NCI-H1930 (cell line): ENCODE measurements around the gene NSRP1.
"Not testable (repeated sequence)": the region's sequence is repeated elsewhere in the genome, so short reads cannot be mapped to it uniquely, and the experiment has no call there.

Source experiments
- DNase-seq, 2 experiments: peaks; one replicate each; lab custom pipeline; 2025; lab: John Stamatoyannopoulos, UW

NSRP1 gene

GRCh38 chr17:30118635-30119034 is 2.0 kb downstream of the NSRP1 start:
- DNase-seq: not testable (repeated sequence)

GRCh38 chr17:30124273-30124796 is 7.7 kb downstream of the NSRP1 start:
- DNase-seq: no peak

- DNase-seq: no peak
Observed at GRCh38 chr17:30130121-30130520, 13.5 kb downstream of the NSRP1 start.

- DNase-seq: no peak
Observed at GRCh38 chr17:30132615-30133014, 16.0 kb downstream of the NSRP1 start.

- DNase-seq: no peak
Observed at GRCh38 chr17:30133197-30133596, 16.6 kb downstream of the NSRP1 start.

- no peak for DNase-seq
Observed at GRCh38 chr17:30134551-30134950, 17.9 kb downstream of the NSRP1 start.

GRCh38 chr17:30137158-30137557 is 20.5 kb downstream of the NSRP1 start:
- DNase-seq: no peak

- DNase-seq: not testable (repeated sequence)
Observed at GRCh38 chr17:30147860-30148259, 31.2 kb downstream of the NSRP1 start.

GRCh38 chr17:30148376-30148775 is 31.8 kb downstream of the NSRP1 start:
- no peak for DNase-seq

- no peak for DNase-seq
Observed at GRCh38 chr17:30151471-30151870, 34.9 kb downstream of the NSRP1 start.

GRCh38 chr17:30153463-30153862 is 36.8 kb downstream of the NSRP1 start:
- no peak for DNase-seq

GRCh38 chr17:30155389-30155788 is 38.8 kb downstream of the NSRP1 start:
- DNase-seq: no peak

GRCh38 chr17:30158896-30159625 is 42.4 kb downstream of the NSRP1 start:
- no peak for DNase-seq

- DNase-seq: peak; percentile 26 to 46
Observed at GRCh38 chr17:30160419-30161172, 44.0 kb downstream of the NSRP1 start.

- DNase-seq: no peak
Observed at GRCh38 chr17:30161601-30162000, 45.0 kb downstream of the NSRP1 start.

GRCh38 chr17:30164531-30164930 is 47.9 kb downstream of the NSRP1 start:
- DNase-seq: no peak

GRCh38 chr17:30165147-30165546 is 48.5 kb downstream of the NSRP1 start:
- no peak for DNase-seq

GRCh38 chr17:30165960-30166359 is 49.3 kb downstream of the NSRP1 start:
- DNase-seq: no peak

GRCh38 chr17:30170415-30170987 is 53.9 kb downstream of the NSRP1 start:
- DNase-seq: no peak

- DNase-seq: no peak
Observed at GRCh38 chr17:30172560-30172959, 55.9 kb downstream of the NSRP1 start.

GRCh38 chr17:30173649-30174048 is 57.0 kb downstream of the NSRP1 start:
- no peak for DNase-seq

GRCh38 chr17:30174556-30174955 is 57.9 kb downstream of the NSRP1 start:
- DNase-seq: no peak

- no peak for DNase-seq
Observed at GRCh38 chr17:30176855-30177254, 60.2 kb downstream of the NSRP1 start.
